A549 (cell line): ENCODE data around the gene HOMER2. TPM values are rescaled to one million over a fixed set of nuclear protein-coding genes. Genes with fewer than 3 reads are reported as not detected.

Experiments
- ATAC-seq, 2 experiments: fragments of 200-7000 bp in 1 of 2; fragments of >200 bp in 1 of 2; cut with Nextera tagmentation in 1 of 2; cut with Tn5 transposase in 1 of 2; 3 replicates each; pipeline versions ENCODE4 v1.8.0 to v1.9.1; 2018 to 2020; ENCODE audit warnings: mild to moderate bottlenecking in 1 of 2, moderate library complexity in 1 of 2
- CTCF ChIA-PET: fragments of 300-600 bp; sonication (Branson Sonifier 250); formaldehyde crosslinking; extraction: SDS; loops from one replicate; lab custom pipeline; 2021; ENCODE audit warnings: antibody characterized with exemption, inconsistent platforms; lab: Yijun Ruan, JAX
- POLR2A ChIA-PET: fragments of 350-600 bp; formaldehyde crosslinking; extraction: SDS; loops from one replicate; lab custom pipeline; 2021; ENCODE audit warnings: antibody characterized with exemption, inconsistent platforms; lab: Yijun Ruan, JAX
- DNase-seq, 2 experiments: peaks; one replicate each; pipeline versions ENCODE4 v3.0.0 to v3.0.0-alpha.2; 2011 to 2016; ENCODE audit warnings: low read depth in 1 of 2, low spot score in 1 of 2
- FAIRE-seq: peaks from 2 replicates; lab custom pipeline; 2011; peaks lifted over from hg19 to GRCh38; lab: Jason Lieb, UNC
- H3K27ac ChIP-seq, 2 experiments: fragments of >200 bp; sonication (Bioruptor Twin); formaldehyde crosslinking; 3 replicates each; pipeline ENCODE4 v1.5.1; 2016 to 2017
- H3K4me1 ChIP-seq: fragments of >200 bp; sonication (Bioruptor Twin); formaldehyde crosslinking; 3 replicates; pipeline ENCODE4 v1.6.1; 2016
- H3K4me2 ChIP-seq: fragments of >200 bp; sonication (Bioruptor Twin); formaldehyde crosslinking; 3 replicates; pipeline ENCODE4 v1.6.1; 2016
- H3K4me3 ChIP-seq: fragments of >200 bp; sonication (Bioruptor Twin); formaldehyde crosslinking; 3 replicates; pipeline ENCODE4 v1.5.1; 2016
- H3K9me3 ChIP-seq: fragments of >200 bp; sonication (Bioruptor Twin); formaldehyde crosslinking; 3 replicates; pipeline ENCODE4 v1.6.1; 2016
- CBX2 ChIP-seq: fragments of 200-600 bp; sonication (generic); IDR thresholded peaks from 2 replicates; pipeline ENCODE4 v1.6.1; 2016; ENCODE audit warnings: low read depth, mild to moderate bottlenecking, borderline replicate concordance
- CEBPB ChIP-seq, 2 experiments: fragments of >200 bp in 1 of 2; sonication (Bioruptor Twin) in 1 of 2; formaldehyde crosslinking in 1 of 2; IDR thresholded peaks; 2 replicates each; pipeline ENCODE4 v1.6.1; 2012 to 2016
- CHD4 ChIP-seq: fragments of 200-600 bp; sonication (generic); IDR thresholded peaks from 2 replicates; pipeline ENCODE4 v1.6.1; 2016; ENCODE audit warnings: antibody characterized with exemption, mild to moderate bottlenecking, borderline replicate concordance
- EHMT2 ChIP-seq: fragments of 200-600 bp; sonication (generic); IDR thresholded peaks from 2 replicates; pipeline ENCODE4 v1.6.1; 2016; ENCODE audit warnings: antibody characterized with exemption, low read depth, mild to moderate bottlenecking, moderate library complexity
- ESRRA ChIP-seq: fragments of 150-350 bp; IDR thresholded peaks from 2 replicates; pipeline ENCODE4 v1.6.1; 2014; ENCODE audit warnings: mild to moderate bottlenecking, low read length, borderline replicate concordance
- FOSL2 ChIP-seq, 2 experiments: fragments of 450-650 bp in 1 of 2; fragments of >200 bp in 1 of 2; sonication (Bioruptor Twin) in 1 of 2; formaldehyde crosslinking; IDR thresholded peaks; 2 replicates each; pipeline versions ENCODE4 v1.5.0 to v1.6.1; 2016 to 2020; ENCODE audit warnings: mild to moderate bottlenecking in 1 of 2, moderate library complexity in 1 of 2
- HOXA7 ChIP-seq: fragments of 250-450 bp; sonication (Bioruptor Pico); IDR thresholded peaks from 2 replicates; pipeline ENCODE4 v1.5.0; 2020; ENCODE audit warnings: mild to moderate bottlenecking, moderate library complexity
- HOXB13 ChIP-seq: fragments of 250-450 bp; sonication (Bioruptor Pico); IDR thresholded peaks from 2 replicates; pipeline ENCODE4 v1.5.0; 2020; ENCODE audit warnings: low read depth, mild to moderate bottlenecking, moderate library complexity
- HOXB5 ChIP-seq: fragments of 250-450 bp; sonication (Bioruptor Pico); IDR thresholded peaks from 2 replicates; pipeline ENCODE4 v1.5.0; 2020; ENCODE audit warnings: mild to moderate bottlenecking, moderate library complexity
- KDM1A ChIP-seq: fragments of 200-600 bp; sonication (generic); IDR thresholded peaks from 2 replicates; pipeline ENCODE4 v1.6.1; 2016; ENCODE audit warnings: low read depth, mild to moderate bottlenecking
- KDM5A ChIP-seq: fragments of 200-600 bp; sonication (generic); IDR thresholded peaks from 2 replicates; pipeline ENCODE4 v1.6.1; 2016; ENCODE audit warnings: antibody characterized with exemption, mild to moderate bottlenecking
- MAFK ChIP-seq: fragments of 450-650 bp; IDR thresholded peaks from 2 replicates; pipeline ENCODE4 v1.6.1; 2014; ENCODE audit not compliant: partially characterized antibody
- MYC ChIP-seq: IDR thresholded peaks from 2 replicates; pipeline ENCODE4 v1.6.1; 2012; ENCODE audit warnings: mild to moderate bottlenecking, inconsistent platforms, low read length, improper control_type of control experiment, borderline replicate concordance
- NR3C1 ChIP-seq: fragments of >200 bp; sonication (Bioruptor Twin); formaldehyde crosslinking; IDR thresholded peaks from 3 replicates; pipeline ENCODE4 v1.6.1; 2017
- RFX5 ChIP-seq: fragments of 450-650 bp; IDR thresholded peaks from 2 replicates; pipeline ENCODE4 v1.7.1; 2014; ENCODE audit warnings: antibody characterized with exemption, mild to moderate bottlenecking, moderate library complexity
- RNF2 ChIP-seq: fragments of 200-600 bp; sonication (generic); IDR thresholded peaks from 2 replicates; pipeline ENCODE4 v1.6.1; 2016; ENCODE audit warnings: low read depth, mild to moderate bottlenecking, antibody characterized with exemption, moderate library complexity, borderline replicate concordance
- TP53 ChIP-seq: fragments of 250-450 bp; sonication (Bioruptor Pico); IDR thresholded peaks from 2 replicates; pipeline ENCODE4 v1.5.0; 2021; ENCODE audit warnings: mild to moderate bottlenecking, moderate library complexity
- ZC3H11A ChIP-seq: fragments of 450-650 bp; IDR thresholded peaks from 2 replicates; pipeline ENCODE4 v1.6.1; 2014; ENCODE audit warnings: antibody characterized with exemption, mild to moderate bottlenecking
- ZSCAN20 ChIP-seq: fragments of 250-450 bp; sonication (Bioruptor Pico); IDR thresholded peaks from 2 replicates; pipeline ENCODE4 v1.8.0; 2022; ENCODE audit warnings: mild to moderate bottlenecking, moderate library complexity
- WGBS: methylation state at CpG from one replicate; pipeline ENCODE4 v1.1.6; 2017; ENCODE audit errors: missing lambda C conversion rate; 5-methylcytosine and 5-hydroxymethylcytosine counted together
- polyA plus RNA-seq, 4 experiments: library from polyadenylated mRNA; depleted of rRNA in 3 of 4; stranded (reverse); fragments of >200 nt; fragmentation: RNase III in 1 of 4; extraction: RNeasy Plus Mini Kit Qiagen cat#74134 plus additional on column Dnase treatment in 1 of 4; gene quantifications; 2 replicates in 3 of 4; 3 replicates in 1 of 4; pipeline ENCODE4 v1.2.3, GENCODE V29; 2011 to 2017
- TF ChIP-seq, protein P1 (sequence below): fragments of 150-350 bp; IDR thresholded peaks from 2 replicates; pipeline ENCODE4 v1.6.1; 2014; ENCODE audit warnings: low read depth, mild to moderate bottlenecking, low read length
- TF ChIP-seq, protein P2 (sequence below): fragments of >200 bp; sonication (Bioruptor Twin); formaldehyde crosslinking; IDR thresholded peaks from 2 replicates; pipeline ENCODE4 v1.6.1; 2016
- TF ChIP-seq, protein P3 (sequence below): IDR thresholded peaks from 2 replicates; pipeline ENCODE4 v1.6.1; 2012
- TF ChIP-seq, protein P4 (sequence below): fragments of 450-650 bp; IDR thresholded peaks from 2 replicates; pipeline ENCODE4 v1.6.1; 2014; ENCODE audit warnings: antibody characterized with exemption
- TF ChIP-seq, protein P5 (sequence below): fragments of 250-450 bp; sonication (Bioruptor Pico); IDR thresholded peaks from 2 replicates; pipeline ENCODE4 v1.5.0; 2020; ENCODE audit warnings: low read depth, mild to moderate bottlenecking, moderate library complexity

HOMER2 gene
- polyA plus RNA-seq, 2 of the 4 experiments (the other 2 are of a cell fraction), result 9.4 to 15.4 TPM

DNA sequence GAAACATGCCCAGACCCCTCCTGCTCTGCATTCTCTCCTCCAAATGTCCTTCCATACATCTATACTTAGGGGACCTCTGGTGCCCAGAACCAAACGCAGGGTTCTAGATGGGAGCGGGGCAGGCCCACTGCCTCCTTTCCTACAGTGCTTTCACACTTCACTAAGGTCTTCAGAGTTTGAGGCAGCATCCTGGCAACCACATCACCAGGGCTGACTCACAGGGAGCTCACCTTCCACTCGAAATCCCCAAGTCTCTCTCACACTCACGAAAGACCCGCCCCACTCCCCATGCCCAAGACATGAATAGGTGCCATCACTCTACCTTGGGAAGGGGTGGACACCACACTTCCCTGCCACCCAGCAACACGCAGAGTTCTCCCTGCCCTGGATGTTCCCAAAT, 18.9 kb downstream of the HOMER2 start:
- 56% methylated on average over 6 of the region's 6 CpGs for WGBS
- no peak for ATAC-seq
- Histone ChIP-seq H3K4me2 (no peak overlapping the region), H3K4me1 (peaks cover 8% of the 10 kb centered on the region; the same call in 2 of the 3 replicates)
- TF ChIP-seq KDM5A, result no peak
- no peak for TF ChIP-seq MYC
- no peak for TF ChIP-seq HOXB13 (CRISPR knock-in tag)
- TF ChIP-seq, protein P1, sequence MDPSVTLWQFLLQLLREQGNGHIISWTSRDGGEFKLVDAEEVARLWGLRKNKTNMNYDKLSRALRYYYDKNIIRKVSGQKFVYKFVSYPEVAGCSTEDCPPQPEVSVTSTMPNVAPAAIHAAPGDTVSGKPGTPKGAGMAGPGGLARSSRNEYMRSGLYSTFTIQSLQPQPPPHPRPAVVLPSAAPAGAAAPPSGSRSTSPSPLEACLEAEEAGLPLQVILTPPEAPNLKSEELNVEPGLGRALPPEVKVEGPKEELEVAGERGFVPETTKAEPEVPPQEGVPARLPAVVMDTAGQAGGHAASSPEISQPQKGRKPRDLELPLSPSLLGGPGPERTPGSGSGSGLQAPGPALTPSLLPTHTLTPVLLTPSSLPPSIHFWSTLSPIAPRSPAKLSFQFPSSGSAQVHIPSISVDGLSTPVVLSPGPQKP, result no peak
- TF ChIP-seq, all 56 proteins: peak for 0
- CTCF ChIA-PET, result interaction anchor here (1.9 kb wide), 1 partner anchor 84 kb away, joined by 6 read pairs; no protein-coding TSS in a partner anchor
- H3K9me3 ChIP-seq, result no peaks in the 10 kb centered on the region
- POLR2A ChIA-PET, result no interaction called here
- no peak overlapping the region for H3K27ac ChIP-seq
- FAIRE-seq (no peak), DNase-seq (no peak)
- no peak overlapping the region for H3K4me3 ChIP-seq

DNA sequence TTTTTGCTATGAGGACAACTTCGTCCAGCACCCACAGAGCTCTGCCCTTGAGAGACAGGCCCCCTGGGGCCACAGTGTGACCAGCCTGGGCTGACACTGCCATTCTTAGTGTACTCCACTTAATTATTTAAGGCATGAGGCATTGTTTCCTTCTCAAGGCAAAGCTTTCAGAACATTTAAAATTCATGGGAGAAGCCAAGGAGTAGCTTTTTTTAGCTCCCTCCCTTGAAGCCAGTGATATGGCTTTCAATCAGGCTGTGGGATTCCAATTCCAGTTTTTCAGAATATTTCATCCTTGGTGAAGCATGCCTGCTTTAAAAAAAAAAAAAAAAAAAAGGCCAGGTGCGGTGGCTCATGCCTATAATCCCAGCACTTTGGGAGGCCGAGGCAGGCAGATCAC, 21.3 kb downstream of the HOMER2 start:
- TF ChIP-seq ZSCAN20 (CRISPR knock-in tag), result no peak
- no peak for TF ChIP-seq NR3C1
- no peak for TF ChIP-seq ESRRA
- TF ChIP-seq CEBPB (IDR thresholded peaks at IDR 0.05), result no peak
- no peak for ATAC-seq
- ChIA-PET CTCF (interaction anchor here (0.7 kb wide), 1 partner anchor 8 kb away, joined by 4 read pairs; no protein-coding TSS in a partner anchor), POLR2A (no interaction called here)
- H3K9me3 ChIP-seq, result no peaks in the 10 kb centered on the region
- no peak overlapping the region for H3K27ac ChIP-seq
- H3K4me1 ChIP-seq, result no peaks in the 10 kb centered on the region
- no peak overlapping the region for H3K4me2 ChIP-seq
- no peak for FAIRE-seq
- 77% methylated on average over 3 of the region's 3 CpGs for WGBS
- H3K4me3 ChIP-seq, result no peak overlapping the region
- DNase-seq, result no peak

DNA sequence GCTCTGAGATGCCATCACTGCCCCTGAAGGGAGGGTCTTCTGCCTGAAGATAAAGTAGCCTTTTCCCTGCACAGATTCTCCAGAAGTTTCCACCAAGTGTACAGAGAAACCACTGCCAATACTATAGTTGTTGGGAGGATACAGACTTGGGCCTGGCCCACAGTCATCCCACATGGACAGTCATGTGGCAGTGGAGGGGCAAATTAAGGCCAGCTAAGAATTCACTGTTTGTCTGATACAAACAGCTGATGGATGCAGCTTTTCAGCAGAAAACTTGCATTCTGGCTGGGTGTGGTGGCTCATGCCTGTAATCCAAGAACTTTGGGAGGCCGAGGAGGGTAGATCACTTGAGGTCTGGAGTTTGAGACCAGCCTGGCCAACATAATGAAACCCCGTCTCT, 22.1 kb downstream of the HOMER2 start:
- 92% methylated on average over 2 of the region's 2 CpGs for WGBS
- H3K4me1 ChIP-seq, result no peaks in the 10 kb centered on the region
- TF ChIP-seq HOXA7 (CRISPR knock-in tag) (no peak), MYC (no peak), FOSL2 (IDR thresholded peaks at IDR 0.05) (no peak), FOSL2 (CRISPR knock-in tag; IDR thresholded peaks at IDR 0.05) (no peak), RNF2 (no peak), CEBPB (IDR thresholded peaks at IDR 0.05) (no peak), TP53 (CRISPR knock-in tag) (no peak), ZC3H11A (no peak)
- TF ChIP-seq, protein P2, sequence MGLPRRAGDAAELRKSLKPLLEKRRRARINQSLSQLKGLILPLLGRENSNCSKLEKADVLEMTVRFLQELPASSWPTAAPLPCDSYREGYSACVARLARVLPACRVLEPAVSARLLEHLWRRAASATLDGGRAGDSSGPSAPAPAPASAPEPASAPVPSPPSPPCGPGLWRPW, result no peak
- TF ChIP-seq, protein P3, sequence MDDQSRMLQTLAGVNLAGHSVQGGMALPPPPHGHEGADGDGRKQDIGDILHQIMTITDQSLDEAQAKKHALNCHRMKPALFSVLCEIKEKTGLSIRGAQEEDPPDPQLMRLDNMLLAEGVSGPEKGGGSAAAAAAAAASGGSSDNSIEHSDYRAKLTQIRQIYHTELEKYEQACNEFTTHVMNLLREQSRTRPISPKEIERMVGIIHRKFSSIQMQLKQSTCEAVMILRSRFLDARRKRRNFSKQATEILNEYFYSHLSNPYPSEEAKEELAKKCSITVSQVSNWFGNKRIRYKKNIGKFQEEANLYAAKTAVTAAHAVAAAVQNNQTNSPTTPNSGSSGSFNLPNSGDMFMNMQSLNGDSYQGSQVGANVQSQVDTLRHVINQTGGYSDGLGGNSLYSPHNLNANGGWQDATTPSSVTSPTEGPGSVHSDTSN, result no peak
- H3K27ac ChIP-seq, result no peak overlapping the region
- no peak overlapping the region for H3K4me2 ChIP-seq
- FAIRE-seq (no peak), ATAC-seq (no peak), DNase-seq (no peak)
- CTCF ChIA-PET, result interaction anchor here (0.9 to 1.2 kb wide), 3 partner anchors 10 to 81 kb away, joined by 3 to 4 read pairs (median 3); no protein-coding TSS in a partner anchor
- no peaks in the 10 kb centered on the region for H3K9me3 ChIP-seq
- POLR2A ChIA-PET, result no interaction called here
- H3K4me3 ChIP-seq, result no peak overlapping the region

DNA sequence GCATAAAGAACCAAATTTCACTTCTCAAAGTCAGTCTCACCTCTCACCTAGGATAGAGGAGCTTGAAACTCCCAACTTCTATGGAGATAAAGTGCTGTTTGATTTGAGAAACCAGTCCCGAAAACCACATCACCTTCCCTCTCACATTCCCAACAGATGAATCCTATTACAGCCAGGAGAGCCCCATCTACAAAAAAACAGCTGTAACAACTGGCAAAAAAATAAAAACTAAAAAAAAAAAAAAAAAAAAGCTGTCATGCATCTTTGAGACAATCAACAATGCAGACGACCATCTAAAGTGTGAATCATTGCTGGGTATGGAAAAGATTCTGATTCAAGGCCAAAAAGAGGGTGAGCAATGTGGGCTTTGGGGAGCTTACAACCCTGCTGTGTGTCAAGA, 23.8 kb downstream of the HOMER2 start:
- no peak for TF ChIP-seq CEBPB (IDR thresholded peaks at IDR 0.05)
- no peak for TF ChIP-seq CHD4
- TF ChIP-seq, protein P1, result no peak
- TF ChIP-seq RFX5, result no peak
- TF ChIP-seq, protein P4, sequence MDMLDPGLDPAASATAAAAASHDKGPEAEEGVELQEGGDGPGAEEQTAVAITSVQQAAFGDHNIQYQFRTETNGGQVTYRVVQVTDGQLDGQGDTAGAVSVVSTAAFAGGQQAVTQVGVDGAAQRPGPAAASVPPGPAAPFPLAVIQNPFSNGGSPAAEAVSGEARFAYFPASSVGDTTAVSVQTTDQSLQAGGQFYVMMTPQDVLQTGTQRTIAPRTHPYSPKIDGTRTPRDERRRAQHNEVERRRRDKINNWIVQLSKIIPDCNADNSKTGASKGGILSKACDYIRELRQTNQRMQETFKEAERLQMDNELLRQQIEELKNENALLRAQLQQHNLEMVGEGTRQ, result no peak
- TF ChIP-seq KDM1A, result no peak
- TF ChIP-seq, protein P2, result no peak
- TF ChIP-seq HOXB5, result no peak
- TF ChIP-seq NR3C1, result no peak
- TF ChIP-seq HOXB13 (CRISPR knock-in tag), result no peak
- no peak for TF ChIP-seq CBX2
- TF ChIP-seq, protein P5, sequence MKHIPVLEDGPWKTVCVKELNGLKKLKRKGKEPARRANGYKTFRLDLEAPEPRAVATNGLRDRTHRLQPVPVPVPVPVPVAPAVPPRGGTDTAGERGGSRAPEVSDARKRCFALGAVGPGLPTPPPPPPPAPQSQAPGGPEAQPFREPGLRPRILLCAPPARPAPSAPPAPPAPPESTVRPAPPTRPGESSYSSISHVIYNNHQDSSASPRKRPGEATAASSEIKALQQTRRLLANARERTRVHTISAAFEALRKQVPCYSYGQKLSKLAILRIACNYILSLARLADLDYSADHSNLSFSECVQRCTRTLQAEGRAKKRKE (CRISPR knock-in tag), result no peak
- TF ChIP-seq EHMT2, result no peak
- TF ChIP-seq MAFK, result no peak

More for the DNA sequence above, 23.8 kb downstream of the HOMER2 start:
- no peak overlapping the region for H3K4me3 ChIP-seq
- H3K4me1 ChIP-seq, result no peaks in the 10 kb centered on the region
- H3K4me2 ChIP-seq, result no peak overlapping the region
- POLR2A ChIA-PET, result no interaction called here
- FAIRE-seq (no peak), DNase-seq (no peak), ATAC-seq (no peak)
- 53% methylated on average over 2 of the region's 2 CpGs for WGBS
- no peak overlapping the region for H3K27ac ChIP-seq
- CTCF ChIA-PET, result interaction anchor here (1.0 to 1.3 kb wide), 3 partner anchors 27 to 71 kb away, joined by 3 read pairs; no protein-coding TSS in a partner anchor
- no peaks in the 10 kb centered on the region for H3K9me3 ChIP-seq
